ENCODE data around the gene HSD11B2.

Gene HSD11B2

GRCh38 chr16:67430977-67431774 is at the start of gene HSD11B2:
Gene HSD11B2 (plus strand): TSS chr16:67431121. CDS start chr16:67431249, 128 bp downstream.
- DNase-seq (ENCODE audit: low read depth): no peak

- DNase-seq (ENCODE audit: low read depth): no peak
These were observed 47.6 kb upstream of the HSD11B2 start for GRCh38 chr16:67383284-67383683.

DNA sequence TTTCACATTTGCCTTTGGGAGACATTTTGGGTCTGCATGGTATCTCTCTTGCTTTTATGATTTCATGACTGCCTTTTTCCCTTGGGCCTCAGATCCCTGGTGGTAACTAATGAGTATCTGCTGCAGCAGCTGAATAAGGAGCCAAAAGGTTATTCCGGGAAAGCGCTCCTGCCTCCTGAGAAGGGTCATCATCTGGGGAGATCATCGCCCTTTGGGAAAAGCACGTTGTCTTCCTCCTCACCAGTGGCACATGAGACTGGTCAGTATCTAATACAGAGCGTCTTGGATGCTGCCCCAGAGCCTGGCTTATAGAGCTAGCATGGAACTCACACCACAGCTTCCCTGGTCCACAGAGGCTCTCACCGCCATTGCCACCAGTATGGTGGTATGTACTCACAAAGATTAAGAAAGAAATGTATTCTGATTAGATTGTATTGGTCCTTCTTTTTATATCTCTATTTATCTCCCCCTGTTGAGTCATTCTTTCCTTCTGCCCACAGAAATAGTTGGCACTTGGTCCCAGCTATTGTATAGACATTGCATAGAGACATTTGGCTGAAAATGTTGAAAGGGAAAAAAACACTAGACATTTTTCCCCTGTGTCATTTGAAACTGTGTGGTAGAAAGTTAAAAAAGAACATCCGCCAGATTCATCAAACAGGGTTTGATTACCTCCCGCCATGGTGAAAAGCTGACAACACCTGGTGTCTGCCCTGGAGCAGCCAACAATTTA is 46.0 kb upstream of the HSD11B2 start:
- DNase-seq (ENCODE audit: low read depth): no peak

GRCh38 chr16:67386861-67387455 is 44.0 kb upstream of the HSD11B2 start:
- no peak for DNase-seq (ENCODE audit: low read depth)

DNA sequence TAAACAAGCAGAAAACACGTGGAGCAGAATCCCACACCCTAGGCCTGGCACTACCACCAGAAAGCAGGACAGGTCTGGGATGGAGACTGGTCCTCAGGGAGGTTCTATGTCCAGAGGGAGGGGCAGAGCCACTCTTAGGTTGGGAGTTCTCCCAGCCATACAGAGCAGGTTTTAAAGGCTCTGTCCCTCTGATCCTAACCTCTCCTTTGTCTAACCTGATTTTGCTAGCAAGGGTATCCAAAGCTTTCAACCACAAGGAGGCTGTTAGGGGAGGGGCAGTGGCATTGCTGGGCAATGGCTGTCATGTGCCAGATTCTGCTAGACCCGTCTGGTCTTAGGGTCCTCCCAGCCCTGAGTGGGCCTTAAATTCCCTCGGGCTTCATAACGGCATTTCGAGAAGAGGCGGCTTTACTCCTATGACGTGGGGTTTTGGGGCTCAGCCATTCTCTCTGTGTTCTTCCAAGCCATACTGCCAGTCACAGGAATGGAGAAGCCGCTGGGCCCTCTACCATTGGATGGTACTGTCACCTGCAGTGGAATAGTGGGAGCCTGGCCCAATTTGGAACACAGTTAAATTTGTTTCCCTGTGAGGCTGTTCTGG is 43.3 kb upstream of the HSD11B2 start:
- no peak for DNase-seq (ENCODE audit: low read depth)

DNA sequence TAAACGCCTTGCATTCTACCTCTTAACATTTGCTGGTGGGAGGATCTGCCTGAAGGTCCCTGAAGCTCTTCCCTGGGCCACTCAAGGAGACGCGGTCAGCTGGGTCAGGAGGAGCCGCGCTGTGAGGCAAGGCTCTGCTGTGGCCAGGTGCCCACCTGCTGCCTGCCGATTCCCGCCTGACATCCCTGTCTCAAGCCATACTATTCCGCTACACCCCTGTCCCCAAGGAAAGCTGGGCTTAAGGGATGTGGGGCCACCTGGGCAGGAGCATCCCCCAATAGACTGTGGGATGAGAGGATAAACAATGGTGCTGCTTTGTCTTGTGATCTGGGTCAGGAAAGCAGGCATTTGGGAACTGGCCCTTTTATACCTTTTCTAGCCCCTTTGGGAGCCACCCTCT is 42.7 kb upstream of the HSD11B2 start:
- DNase-seq (ENCODE audit: low read depth): no peak

DNA sequence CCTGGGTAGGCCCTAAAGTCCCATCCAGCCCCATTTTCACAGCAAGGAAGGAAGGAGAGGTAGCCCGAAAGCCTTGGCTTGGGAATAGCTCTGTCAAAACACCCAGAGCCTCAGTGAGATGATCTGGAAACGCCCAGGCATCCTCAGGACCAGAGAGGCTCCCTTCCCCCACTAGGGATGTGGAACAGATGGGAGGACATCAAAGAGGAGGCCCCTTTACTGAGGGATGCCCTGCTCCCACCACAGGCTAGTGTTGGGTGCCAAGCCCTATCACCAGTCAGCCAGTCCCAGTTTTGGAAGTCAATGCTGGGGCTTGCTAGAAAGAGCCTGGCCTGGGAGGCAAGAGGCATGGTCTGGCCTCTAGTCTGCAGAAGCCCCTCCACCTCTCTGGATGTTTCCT is 42.3 kb upstream of the HSD11B2 start:
- no peak for DNase-seq (ENCODE audit: low read depth)

DNA sequence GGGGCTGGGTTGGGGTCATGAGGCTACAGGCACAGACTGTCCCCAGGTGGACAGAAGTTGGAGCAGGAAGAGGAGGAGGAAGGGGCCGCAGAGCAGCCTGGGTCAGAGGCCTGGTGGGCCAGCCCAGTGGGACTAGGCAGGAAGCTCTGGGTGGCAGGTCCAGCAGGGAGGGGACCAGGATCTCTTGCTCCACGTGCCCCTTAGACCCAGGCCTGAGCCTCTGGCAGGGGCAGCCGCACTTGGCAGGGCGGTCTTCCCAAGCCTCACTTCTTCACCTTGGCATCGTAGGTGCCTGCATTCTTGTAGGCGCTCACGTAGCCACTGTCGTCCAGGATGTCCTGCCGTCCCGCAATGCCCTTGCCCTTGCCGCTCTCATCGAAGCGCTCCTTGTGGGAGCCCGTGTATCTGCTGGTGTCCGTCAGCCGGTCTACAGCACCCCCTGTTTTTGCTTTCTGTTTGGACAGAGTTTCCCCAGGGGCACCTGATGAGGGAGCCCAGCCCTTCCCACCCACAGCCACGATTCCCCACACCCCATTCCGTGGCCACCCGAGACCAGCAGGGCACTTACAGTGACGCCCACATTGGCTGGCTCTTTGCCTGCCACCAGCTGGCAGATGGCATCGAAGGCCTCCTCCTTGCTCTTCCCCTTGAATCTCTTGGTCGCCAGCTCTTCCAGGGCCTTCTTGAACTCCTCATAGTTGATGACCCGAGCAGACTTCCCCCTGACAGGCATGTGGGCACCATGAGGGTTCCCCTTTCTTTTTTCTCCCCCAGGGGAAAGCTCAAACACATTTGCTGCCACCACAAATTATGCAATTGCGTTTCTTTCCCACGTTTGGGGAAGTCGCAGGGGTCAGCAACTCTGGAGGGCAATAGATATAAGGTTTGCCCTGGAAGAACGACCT is 40.8 kb upstream of the HSD11B2 start:
- no peak for DNase-seq (ENCODE audit: low read depth)

DNA sequence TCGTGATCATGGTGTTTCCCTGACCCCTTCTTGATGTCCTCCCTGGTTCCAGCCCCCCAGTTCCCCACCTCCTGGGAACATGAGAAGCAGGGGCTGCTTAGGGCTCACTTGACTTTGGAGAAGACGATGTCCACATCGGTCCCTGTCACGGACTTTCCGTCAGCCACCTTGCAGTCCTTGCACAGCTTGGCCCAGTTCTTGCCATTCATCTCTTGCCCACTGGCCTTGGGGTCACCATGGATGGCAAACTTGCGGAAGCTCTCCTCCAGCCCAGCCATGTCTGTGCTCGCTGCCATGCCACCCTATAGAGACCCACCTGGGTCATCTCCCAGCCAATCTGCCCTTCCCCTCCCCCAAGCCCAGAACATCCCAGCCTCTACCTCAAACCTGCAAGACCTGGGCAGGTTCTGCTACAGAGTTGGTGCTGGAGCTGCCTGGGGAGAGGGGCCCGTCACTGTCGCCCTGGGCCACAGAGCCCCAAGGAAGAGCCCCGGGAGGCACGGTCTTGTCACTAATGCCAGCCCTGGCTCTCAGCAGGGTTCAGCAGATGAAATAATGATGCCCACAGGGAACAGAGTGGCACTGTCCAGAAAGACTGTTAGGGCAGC is 40.0 kb upstream of the HSD11B2 start:
- DNase-seq (ENCODE audit: low read depth): no peak

DNA sequence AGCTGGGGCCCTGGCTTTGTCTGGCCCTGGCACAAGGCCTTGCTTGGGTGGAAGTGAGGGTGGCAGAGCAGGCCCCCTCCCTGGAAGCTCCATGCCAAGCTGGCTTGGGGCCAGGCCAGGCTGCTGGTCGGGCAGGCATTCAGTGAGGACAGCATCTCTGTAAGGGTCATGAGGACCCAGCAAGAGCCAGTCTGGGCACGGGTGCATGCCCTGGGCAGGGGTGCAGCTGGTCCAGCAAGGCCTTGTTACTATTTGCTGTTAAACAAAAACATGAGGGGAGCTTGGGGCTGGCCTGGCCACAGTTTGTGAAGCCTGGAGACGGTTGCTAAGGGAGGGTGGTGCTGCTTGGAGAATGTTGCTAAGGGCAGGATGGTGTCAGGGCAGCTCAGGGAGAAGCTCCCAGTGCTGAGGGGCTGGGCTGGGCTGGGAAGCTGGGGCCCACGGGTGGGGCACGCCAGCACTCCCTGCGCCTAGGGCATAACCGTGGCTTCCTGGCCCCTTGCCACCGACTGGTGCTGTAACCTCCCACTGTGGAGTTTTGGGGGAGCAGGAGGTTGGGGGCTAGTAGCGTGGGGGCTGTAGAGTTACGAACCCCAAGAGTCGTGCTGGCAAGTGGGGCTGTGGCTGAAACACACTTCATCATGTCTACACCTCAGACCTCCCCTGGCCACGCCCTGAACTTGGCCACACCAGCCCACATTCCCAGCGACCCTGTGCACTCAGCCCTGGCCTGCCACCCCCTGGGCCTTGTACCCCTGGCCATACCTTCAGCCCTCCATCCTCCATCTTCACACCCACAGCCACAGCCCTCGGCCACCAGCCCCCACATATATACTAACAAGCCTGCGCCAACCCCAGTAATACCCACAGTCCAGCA is 39.3 kb upstream of the HSD11B2 start:
- DNase-seq (ENCODE audit: low read depth): no peak

DNA sequence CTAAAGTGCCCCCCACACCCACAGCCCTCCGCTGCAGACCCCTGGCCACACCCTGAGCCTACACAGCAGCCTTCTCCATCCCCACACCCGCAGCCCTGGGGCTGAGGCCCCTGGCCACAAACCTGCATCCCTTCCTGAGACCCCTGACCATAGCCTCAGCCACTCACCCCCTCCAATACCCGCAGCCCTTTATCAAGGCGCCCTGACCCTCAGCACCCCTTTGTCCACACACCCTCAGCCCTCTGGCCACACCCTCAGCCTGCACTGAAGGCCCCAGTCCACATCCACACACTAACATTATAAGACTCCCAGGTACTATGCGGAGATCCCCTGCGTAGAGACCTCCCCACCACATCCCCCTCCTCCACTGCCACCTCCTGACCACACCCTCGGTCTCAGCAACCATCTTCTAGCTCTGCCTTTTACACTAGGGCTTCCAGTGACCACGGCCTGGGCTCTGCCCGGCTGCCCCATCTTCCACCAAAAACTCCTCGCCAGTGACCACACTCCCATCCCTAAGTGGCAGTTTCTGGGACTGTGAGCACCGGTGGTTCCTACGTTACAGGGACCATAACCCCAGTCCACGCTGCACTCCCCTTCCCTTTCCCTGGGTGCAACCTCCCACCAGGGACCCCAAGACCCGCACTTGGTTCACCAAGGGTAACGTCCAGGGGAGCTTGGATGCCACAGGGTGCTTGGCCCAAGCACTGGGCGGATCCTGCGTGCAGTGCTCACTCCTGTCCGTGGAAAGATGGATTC is 38.4 kb upstream of the HSD11B2 start:
- DNase-seq (ENCODE audit: low read depth): no peak

GRCh38 chr16:67393111-67393787 is 37.7 kb upstream of the HSD11B2 start, which contains the start of gene TPPP3:
Gene TPPP3 (minus strand): TSS chr16:67393498. CDS start chr16:67391111, 2,387 bp downstream.
- peak; percentile 26 for DNase-seq (ENCODE audit: low read depth)

DNA sequence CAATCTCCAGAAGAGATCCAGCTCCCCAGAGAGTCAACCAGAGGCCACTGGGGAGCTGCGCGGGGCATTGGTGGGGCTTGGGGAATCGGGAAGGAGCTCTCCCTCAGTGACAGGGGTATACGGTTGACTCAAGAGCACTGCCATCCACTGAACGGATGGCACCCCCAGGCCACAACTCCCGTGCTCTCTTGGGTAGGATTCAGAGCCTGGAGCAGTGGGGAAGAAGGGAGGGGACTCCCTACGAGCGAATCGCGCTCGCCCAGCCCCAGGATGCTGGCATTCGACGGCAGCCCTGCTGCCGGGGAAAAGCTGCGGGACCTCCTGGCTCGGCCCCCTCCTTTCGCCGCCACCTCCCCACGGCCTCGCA is 37.1 kb upstream of the HSD11B2 start:
- no peak for DNase-seq (ENCODE audit: low read depth)

DNA sequence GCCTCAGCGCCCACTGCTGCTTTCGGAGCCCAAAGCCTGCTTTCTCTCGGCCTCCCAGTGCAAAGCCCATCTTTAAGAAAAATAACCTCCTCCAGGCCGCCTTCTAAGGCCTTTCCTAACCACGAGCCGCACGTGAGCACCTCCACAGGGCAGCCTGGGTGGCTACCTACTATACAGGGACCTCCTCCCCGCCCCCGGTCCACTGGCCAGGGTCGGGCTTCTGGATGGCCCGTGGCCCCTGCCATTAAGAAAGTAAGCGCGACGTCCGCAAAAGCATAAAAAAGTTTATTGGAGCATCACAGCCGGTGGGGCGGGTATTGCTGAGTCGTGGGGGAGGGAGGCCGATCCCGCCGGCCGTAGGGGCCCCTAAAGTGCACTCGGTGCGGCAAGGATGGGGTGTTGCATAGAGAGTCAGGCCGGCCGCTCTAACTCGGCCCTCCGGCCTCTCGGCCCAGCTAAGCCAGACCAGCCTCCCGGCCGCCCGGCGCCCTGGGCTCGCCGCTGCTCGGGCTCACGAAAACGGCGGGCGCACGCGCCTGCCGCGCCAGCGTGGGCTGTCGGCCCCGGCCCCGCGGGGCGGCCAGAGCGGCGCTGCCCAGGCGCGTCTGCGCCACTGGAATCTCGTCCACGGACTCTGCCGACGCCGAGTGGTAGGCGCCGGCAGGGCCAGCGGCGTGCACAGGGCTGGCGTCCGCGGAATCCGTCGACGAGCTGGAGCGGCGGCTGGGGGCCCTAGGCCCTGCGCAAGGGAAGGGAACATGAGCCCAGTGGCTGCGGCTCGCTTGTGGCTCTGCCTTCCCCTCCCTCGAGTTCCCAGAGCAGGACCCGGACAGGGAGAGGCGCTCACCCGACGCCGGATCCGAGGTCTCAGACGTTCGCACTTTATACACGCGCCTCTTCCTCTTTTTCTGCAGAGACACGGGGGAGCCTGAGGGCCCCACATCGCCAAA is 36.5 kb upstream of the HSD11B2 start:
- no peak for DNase-seq (ENCODE audit: low read depth)

DNA sequence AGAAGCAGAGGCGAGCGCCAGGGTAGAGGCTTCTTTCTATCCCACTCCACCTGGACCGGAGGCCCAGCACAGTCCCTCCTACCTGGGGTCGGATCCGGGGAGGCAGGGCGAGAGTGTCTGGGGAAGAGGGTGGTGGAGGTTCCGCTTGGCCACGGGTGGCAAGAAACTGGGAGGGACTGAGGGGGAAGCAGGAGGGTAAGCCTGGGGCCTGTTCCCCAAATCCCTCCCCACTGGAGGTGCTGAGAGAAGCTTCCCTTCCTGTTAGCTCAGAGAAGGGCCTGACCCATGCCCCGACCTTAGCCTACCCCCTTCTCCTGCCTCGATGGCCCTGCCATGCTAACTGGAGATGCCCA is 35.8 kb upstream of the HSD11B2 start:
- no peak for DNase-seq (ENCODE audit: low read depth)

- no peak for DNase-seq (ENCODE audit: low read depth)
These were observed 35.3 kb upstream of the HSD11B2 start for GRCh38 chr16:67395458-67396158.

Measured in non-pigmented ciliary epithelial cell (primary cell).